Muscle layer of colon (tissue), 2 donors: ENCODE results near the gene DDX55.
A peak's percentile ranks its signal among the peaks of the same experiment; 100 is the strongest.
"Not testable (repeated sequence)": the region's sequence is repeated elsewhere in the genome, so short reads cannot be mapped to it uniquely, and the experiment has no call there.

Experiments used
- H3K27ac ChIP-seq: one replicate; pipeline ENCODE4 v1.7.0; 2013; ENCODE audit warnings: low read depth, mild to moderate bottlenecking, low read length, moderate library complexity
- H3K27me3 ChIP-seq, 2 donors: one replicate each; pipeline ENCODE4 v1.7.0; 2013; ENCODE audit warnings: low read length in 2 of 2, mild to moderate bottlenecking in 2 of 2; ENCODE audit not compliant: insufficient read depth in 2 of 2, control insufficient read depth in 1 of 2
- H3K36me3 ChIP-seq: one replicate; pipeline ENCODE4 v1.7.0; 2013; ENCODE audit warnings: mild to moderate bottlenecking, low read length; ENCODE audit not compliant: insufficient read depth
- H3K4me1 ChIP-seq: one replicate; pipeline ENCODE4 v1.7.0; 2013; ENCODE audit warnings: mild to moderate bottlenecking, low read length; ENCODE audit not compliant: insufficient read depth
- H3K4me3 ChIP-seq, 2 donors: one replicate each; pipeline ENCODE4 v1.7.0; 2013; ENCODE audit warnings: low read length in 2 of 2, low read depth in 1 of 2, mild to moderate bottlenecking in 1 of 2, moderate library complexity in 1 of 2
- H3K9ac ChIP-seq: one replicate; pipeline ENCODE4 v1.7.0; 2013; ENCODE audit warnings: low read length
- H3K9me3 ChIP-seq: one replicate; pipeline ENCODE4 v1.7.0; 2013; ENCODE audit warnings: mild to moderate bottlenecking, low read length
- donor health status: abdominal sarcoma.
- donor health status: Adenocarcinoma of cecum.

DDX55 gene

DNA sequence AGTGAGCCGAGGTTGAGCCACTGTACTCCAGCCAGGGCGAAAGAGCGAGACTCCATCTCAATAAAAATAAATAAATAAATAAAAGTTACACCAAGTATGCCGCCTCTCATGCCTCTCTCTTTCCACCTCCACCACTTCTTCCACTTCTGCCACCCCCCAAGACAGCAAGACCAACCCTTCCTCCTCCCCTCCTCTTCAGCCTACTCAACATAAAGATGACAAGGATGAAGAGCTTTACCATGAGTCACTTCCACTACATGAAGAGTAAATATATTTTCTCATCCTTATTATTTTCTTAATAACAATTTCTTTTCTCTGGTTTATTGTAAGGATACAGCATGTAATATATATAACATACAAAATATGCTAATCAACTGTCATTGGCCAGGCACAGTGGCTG lies 21.1 kb upstream of the DDX55 start:
- no peaks in the 10 kb centered on the region for H3K36me3 ChIP-seq
- H3K4me3 ChIP-seq, result no peak overlapping the region
- H3K9me3 ChIP-seq, result no peaks in the 10 kb centered on the region
- H3K27ac ChIP-seq, result no peak overlapping the region
- peaks cover 19% of the 10 kb centered on the region for H3K4me1 ChIP-seq
- no peak overlapping the region for H3K9ac ChIP-seq
- H3K27me3 ChIP-seq, result no peaks in the 10 kb centered on the region

DNA sequence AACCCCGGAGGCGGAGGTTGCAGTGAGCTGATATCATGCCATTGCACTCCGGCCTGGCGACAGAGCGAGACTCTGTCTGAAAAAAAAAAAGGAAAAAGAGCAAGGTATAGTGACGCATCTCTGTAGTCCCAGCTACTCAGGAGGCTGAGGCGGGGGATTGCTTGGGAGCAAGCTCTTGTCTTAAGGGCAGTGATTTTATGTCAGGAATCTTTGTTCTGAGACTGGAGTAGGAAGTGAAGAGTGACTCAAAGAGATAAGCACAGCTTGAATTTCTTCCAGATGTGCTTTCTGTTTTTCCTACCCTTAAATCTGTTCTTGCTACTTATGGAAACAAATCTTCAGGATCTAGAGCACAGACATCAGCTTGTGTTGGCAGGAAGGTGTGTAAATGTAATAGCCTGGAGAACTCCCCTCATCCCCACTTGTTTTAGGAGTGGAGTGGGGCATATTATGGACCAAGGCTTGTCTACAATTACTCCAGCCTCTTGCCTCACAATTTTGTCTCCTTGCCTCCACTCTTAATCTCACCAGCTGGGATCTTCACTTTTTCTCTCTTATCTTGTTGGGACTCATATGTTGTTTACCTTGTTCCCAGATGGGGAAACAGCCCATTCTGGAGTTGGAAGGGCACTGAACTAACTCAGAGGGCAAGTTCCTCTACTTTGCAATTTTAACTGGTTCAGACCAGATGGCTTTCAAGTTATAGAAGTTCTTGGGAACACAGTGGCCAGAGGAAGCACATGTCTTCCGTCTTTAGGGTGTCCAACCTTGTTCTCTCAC lies 10.0 kb upstream of the DDX55 start:
- H3K27me3 ChIP-seq, result no peaks in the 10 kb centered on the region
- no peak overlapping the region for H3K9ac ChIP-seq
- no peak overlapping the region for H3K27ac ChIP-seq
- H3K4me3 ChIP-seq, result no peak overlapping the region
- peaks cover 22% of the 10 kb centered on the region for H3K4me1 ChIP-seq
- H3K9me3 ChIP-seq, result no peaks in the 10 kb centered on the region
- peaks cover 68% of the 10 kb centered on the region for H3K36me3 ChIP-seq

DNA sequence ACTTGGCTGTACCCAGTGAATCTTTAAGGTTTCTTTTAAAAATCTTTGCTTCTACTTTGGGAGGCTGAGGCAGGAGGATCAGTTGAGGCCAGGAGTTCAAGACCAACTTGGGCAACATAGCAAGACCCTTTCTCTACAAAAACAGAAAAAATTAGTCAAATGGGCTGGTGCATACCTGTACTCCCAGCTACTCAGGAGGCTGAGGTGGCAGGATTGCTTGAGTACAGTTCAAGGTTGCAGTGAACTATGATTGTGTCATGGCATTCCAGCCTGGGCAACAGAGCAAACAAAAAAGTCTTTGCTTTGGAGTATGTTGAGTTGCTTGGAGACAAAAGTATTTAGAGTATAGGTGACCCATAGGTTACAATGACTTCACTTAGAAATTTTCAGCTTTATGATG lies 6.2 kb upstream of the DDX55 start:
- no peaks in the 10 kb centered on the region for H3K9me3 ChIP-seq
- no peak overlapping the region for H3K9ac ChIP-seq
- H3K4me3 ChIP-seq, result no peak overlapping the region
- no peaks in the 10 kb centered on the region for H3K27me3 ChIP-seq
- no peaks in the 10 kb centered on the region for H3K4me1 ChIP-seq
- peaks cover 50% of the 10 kb centered on the region for H3K36me3 ChIP-seq
- no peak overlapping the region for H3K27ac ChIP-seq

DNA sequence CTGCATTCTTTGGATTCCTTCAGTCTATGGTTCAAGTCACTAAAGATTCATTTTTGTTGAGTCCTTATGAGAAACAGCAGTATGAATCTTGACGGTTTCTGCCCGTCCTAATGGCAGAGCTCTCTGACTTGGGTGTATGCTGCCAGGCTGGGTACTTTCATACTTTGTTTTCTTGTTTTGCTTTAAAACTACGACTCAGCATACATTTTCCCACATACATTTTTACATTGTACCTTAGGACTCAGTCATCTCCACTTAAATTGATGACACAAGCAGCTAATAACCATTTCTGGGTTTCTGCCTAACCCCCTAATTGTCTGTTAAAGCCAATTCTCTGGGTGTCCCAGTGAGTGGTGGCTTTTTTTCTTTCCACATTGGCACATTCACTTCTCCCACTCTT lies 4.8 kb upstream of the DDX55 start:
- Histone ChIP-seq H3K9ac (no peak overlapping the region), H3K4me3 (no peak overlapping the region), H3K27ac (no peak overlapping the region), H3K27me3 (no peaks in the 10 kb centered on the region), H3K36me3 (peaks cover 37% of the 10 kb centered on the region), H3K4me1 (peaks cover 4% of the 10 kb centered on the region), H3K9me3 (no peaks in the 10 kb centered on the region)

DNA sequence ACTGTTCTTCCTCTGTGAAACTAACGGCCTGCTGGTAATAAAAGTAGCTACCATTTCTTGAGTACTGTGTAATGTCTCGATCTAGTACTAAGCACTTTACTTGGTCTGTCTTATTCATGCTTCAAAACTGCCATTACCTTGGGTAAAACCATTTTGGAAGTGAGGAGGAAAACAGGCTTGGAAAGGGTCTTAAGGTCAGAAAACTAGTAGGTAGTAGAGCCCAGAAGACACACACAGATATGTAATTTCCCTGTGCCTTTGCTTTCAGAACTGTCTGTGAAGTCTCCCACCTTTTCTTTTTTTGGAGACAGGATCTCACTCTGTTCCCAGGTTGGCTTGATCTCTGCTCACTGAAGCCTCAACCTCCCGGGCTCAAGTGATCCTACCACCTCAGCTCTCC lies 3.4 kb upstream of the DDX55 start:
- Histone ChIP-seq H3K36me3 (peaks cover 31% of the 10 kb centered on the region), H3K4me1 (peaks cover 10% of the 10 kb centered on the region), H3K27me3 (no peaks in the 10 kb centered on the region), H3K9me3 (no peaks in the 10 kb centered on the region), H3K4me3 (no peak overlapping the region), H3K27ac (no peak overlapping the region), H3K9ac (no peak overlapping the region)

DNA sequence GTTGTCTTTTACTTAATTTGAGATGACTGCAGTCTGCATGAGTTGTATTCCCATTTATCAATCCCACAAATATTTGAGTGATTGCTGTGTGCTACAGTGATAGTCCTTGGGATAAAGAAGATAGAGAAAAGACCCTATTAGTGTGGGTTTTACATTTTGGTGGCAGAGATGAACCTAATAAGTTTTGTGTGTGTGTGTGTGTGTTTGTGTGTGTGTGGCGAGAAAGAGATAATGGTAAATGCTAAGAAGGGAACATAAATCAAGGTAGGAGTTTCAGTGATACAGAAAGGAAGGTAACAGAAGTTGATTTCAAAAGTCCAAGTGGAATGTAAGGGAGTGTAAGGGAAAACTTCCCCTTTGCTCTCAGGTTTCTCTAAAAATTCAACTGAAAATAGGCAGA lies 2.6 kb upstream of the DDX55 start:
- no peaks in the 10 kb centered on the region for H3K9me3 ChIP-seq
- peaks cover 10% of the 10 kb centered on the region for H3K4me1 ChIP-seq
- H3K27me3 ChIP-seq, result no peaks in the 10 kb centered on the region
- no peak overlapping the region for H3K27ac ChIP-seq
- no peak overlapping the region for H3K4me3 ChIP-seq
- H3K36me3 ChIP-seq, result peaks cover 31% of the 10 kb centered on the region
- no peak overlapping the region for H3K9ac ChIP-seq

DNA sequence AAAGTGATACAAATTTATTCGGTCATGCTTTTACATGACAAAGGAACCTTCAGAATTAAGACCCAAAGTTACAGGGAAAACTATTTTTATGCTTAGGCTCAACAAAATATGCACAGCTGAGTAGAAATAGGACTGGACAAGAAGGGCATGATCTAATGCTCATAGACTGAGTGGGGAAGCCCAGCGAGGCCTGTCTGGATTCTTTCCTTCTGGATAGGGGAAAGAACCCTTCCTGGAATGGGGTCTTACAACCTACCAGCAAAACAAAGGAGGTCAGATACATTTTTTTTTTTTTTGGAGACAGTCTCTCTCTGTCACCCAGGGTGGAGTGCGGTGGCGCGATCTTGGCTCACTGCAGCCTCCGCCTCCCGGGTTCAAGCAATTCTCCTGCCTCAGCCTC lies 2.2 kb upstream of the DDX55 start:
- Histone ChIP-seq H3K27me3 (no peaks in the 10 kb centered on the region), H3K9ac (no peak overlapping the region), H3K36me3 (peaks cover 31% of the 10 kb centered on the region), H3K9me3 (no peaks in the 10 kb centered on the region), H3K4me3 (no peak overlapping the region), H3K27ac (no peak overlapping the region), H3K4me1 (peaks cover 10% of the 10 kb centered on the region)

DNA sequence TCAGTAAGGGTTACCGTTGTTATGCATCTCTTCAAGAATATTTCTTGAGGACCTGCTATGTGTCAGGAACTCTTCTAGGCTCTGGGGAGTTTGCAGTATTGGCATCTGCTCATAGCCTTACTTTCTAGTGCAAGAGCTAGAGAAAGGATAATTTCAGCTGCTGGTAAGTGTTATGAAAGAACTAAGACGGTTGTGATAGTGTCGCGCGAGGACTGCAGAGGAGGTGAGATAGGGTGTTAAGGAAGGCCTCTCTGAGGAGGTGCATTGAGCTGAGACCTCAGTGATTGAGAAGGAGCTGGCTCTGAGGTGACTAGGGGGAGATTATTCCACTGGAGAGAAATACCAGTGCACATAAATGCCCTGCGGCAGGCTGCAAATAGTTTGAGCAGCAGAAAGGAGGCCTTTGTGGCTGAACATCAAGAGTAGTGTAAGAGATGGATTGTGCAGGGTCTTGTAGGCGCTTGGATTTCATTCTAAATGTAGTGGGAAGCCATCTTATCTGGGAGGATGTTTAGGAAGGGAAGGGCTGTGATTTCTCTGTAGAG lies 824 bp downstream of the DDX55 start:
- peaks cover 10% of the 10 kb centered on the region for H3K4me1 ChIP-seq
- H3K9me3 ChIP-seq, result no peaks in the 10 kb centered on the region
- no peaks in the 10 kb centered on the region for H3K27me3 ChIP-seq
- peak overlapping the region; percentile 62 for H3K9ac ChIP-seq
- no peak overlapping the region for H3K27ac ChIP-seq
- H3K4me3 ChIP-seq, result peak overlapping the region; percentile 72 to 98
- H3K36me3 ChIP-seq, result peaks cover 27% of the 10 kb centered on the region

DNA sequence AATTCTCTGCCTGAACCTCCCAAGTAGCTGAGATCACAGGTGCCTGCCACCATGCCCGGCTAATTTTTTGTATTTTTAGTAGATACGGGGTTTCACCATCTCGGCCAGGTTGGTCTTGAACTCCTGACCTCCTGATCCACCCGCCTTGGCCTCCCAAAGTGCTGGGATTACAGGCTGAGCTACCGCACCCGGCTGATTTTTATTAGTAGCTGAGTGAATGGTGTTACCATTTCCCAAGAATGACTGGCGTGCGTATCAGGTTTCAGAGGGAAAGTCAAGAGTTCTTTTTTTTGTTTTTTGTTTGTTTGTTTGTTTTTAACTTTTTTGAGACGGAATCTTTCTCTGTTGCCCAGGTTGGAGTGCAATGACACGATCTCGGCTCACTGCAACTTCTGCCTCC lies 1.6 kb downstream of the DDX55 start:
- H3K9ac ChIP-seq, H3K27ac ChIP-seq, H3K27me3 ChIP-seq, H3K9me3 ChIP-seq, H3K4me3 ChIP-seq: not testable (repeated sequence)
- Histone ChIP-seq H3K4me1 (peaks cover 10% of the 10 kb centered on the region), H3K36me3 (peaks cover 31% of the 10 kb centered on the region)

DNA sequence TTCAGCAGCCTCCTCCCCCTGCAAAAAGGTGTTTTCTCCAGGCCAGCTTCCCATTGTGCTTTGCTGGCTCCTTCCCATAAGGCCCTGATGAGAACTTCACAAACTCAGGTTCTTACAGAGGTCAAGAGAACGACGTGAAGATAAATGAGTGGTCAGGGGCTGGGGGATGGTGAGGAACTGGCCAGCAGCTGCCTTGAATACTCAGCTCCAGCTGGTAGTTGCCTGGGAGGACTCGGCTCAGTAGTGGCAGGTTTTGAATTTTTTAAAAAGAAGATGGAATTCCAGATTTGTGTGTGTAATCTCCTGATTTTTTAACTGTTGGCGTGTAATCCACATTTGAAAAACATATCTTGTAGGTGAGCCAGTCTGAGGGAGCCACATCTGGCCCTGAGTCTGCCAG lies 5.9 kb downstream of the DDX55 start:
- Histone ChIP-seq H3K36me3 (peaks cover 55% of the 10 kb centered on the region), H3K9me3 (no peaks in the 10 kb centered on the region)

DNA sequence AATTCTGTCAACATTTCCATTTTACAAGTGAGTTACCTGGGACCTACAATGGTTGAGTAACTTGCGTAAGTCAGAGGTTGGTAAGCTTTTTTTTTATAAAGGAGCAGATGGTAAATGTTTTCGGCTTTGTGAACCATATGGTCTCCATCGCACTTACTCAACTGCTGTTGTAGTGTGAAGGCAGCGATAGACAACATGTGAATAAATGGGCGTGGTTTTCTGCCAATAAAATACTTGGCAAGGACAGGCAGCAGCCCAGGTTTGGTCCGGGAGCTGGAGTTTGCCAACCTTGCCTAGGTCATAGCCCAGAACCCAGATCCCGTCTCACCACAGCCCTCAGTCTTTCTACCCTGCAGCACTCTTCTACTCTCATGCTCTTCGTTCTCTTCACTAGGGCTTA lies 6.3 kb downstream of the DDX55 start:
- Histone ChIP-seq H3K36me3 (peaks cover 60% of the 10 kb centered on the region), H3K4me1 (no peaks in the 10 kb centered on the region), H3K4me3 (no peak overlapping the region)

More for the DNA sequence above, 5.9 kb downstream of the DDX55 start:
- Histone ChIP-seq H3K4me3 (no peak overlapping the region), H3K4me1 (peaks cover 4% of the 10 kb centered on the region), H3K27me3 (no peaks in the 10 kb centered on the region), H3K27ac (no peak overlapping the region), H3K9ac (no peak overlapping the region)

DNA sequence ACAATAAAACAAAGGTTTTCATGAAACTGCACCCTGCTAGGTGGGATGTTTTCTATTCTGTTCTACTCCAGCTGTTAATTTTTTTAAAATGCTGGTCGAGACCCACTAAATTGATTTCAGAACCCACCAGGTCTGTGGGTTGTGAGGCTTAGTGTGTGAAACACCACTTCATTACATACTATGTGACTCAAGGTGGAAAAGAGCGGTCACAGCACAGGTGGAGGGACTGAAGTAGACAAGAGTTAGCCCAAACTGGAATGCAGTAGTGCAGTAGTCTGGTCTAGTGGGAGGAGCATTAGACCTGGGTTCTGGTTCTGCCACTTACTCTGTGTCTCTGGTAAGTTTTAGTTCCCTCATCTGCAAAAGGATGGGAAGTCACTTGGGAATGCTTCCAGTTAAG lies 12.2 kb downstream of the DDX55 start:
- Histone ChIP-seq H3K27ac (no peak overlapping the region), H3K27me3 (no peaks in the 10 kb centered on the region), H3K4me3 (no peak overlapping the region), H3K9me3 (no peaks in the 10 kb centered on the region), H3K36me3 (peaks cover 72% of the 10 kb centered on the region), H3K9ac (no peak overlapping the region), H3K4me1 (no peaks in the 10 kb centered on the region)

More for the DNA sequence above, 6.3 kb downstream of the DDX55 start:
- no peaks in the 10 kb centered on the region for H3K9me3 ChIP-seq
- no peak overlapping the region for H3K9ac ChIP-seq
- no peaks in the 10 kb centered on the region for H3K27me3 ChIP-seq
- no peak overlapping the region for H3K27ac ChIP-seq
